ENCODE data around the gene ASTN2. TPM values are rescaled to one million over a fixed set of nuclear protein-coding genes. Genes with fewer than 3 reads are reported as not detected.

Gene ASTN2
- total and polyA plus RNA-seq, 2 experiments from 2014 or later = 5.8 to 7.5 TPM

- H3K4me3 ChIP-seq = no peak overlapping the region
- TF ChIP-seq EZH2 (IDR thresholded peaks at IDR 0.05; ENCODE audit: insufficient read depth, poor library complexity, severe bottlenecking) = no peak
- no peak for TF ChIP-seq EZH2phosphoT487 (IDR thresholded peaks at IDR 0.05; ENCODE audit: insufficient read depth, low read depth)
- H2AFZ ChIP-seq = no peak overlapping the region
- H3K9me2 ChIP-seq (ENCODE audit: insufficient read depth) = no peaks in the 10 kb centered on the region
- H3K27me3 ChIP-seq (replicated peaks; ENCODE audit: insufficient read depth) = no peaks in the 10 kb centered on the region
- H3F3A ChIP-seq (ENCODE audit: insufficient read depth) = peaks cover 57% of the 10 kb centered on the region
- H3K79me2 ChIP-seq (ENCODE audit: insufficient read depth) = peaks cover 90% of the 10 kb centered on the region
- H3K9me3 ChIP-seq (ENCODE audit: low read depth) = no peaks in the 10 kb centered on the region
- H3K36me3 ChIP-seq (ENCODE audit: low read depth) = peaks cover 31% of the 10 kb centered on the region
- H3K27ac ChIP-seq = peak overlapping the region; percentile 59
- in situ Hi-C loops (cut with MboI) = no loop called here
- peaks cover 70% of the 10 kb centered on the region for H3K4me1 ChIP-seq (ENCODE audit: insufficient read depth)
- peak overlapping the region; percentile 54 for H3K4me2 ChIP-seq (ENCODE audit: unreplicated experiment)
- H3K9ac ChIP-seq = 0 out of 2 replicates have a peak overlapping the region, but pooled peaks have one; percentile 5
- H4K20me1 ChIP-seq (ENCODE audit: insufficient read depth) = peaks cover under 1% of the 10 kb centered on the region; the same call in 1 of the 2 replicates
- peak; percentile 82 for DNase-seq
- WGBS, 2 experiments (ENCODE audit: low coverage in 1 of 2, low lambda C conversion rate in 2 of 2, missing lambda C conversion rate in 2 of 2) = 0% methylated on average over 1 of the region's 1 CpG
These were observed 717.5 kb downstream of the ASTN2 start for GRCh38 chr9:116697362-116697761.

DNA sequence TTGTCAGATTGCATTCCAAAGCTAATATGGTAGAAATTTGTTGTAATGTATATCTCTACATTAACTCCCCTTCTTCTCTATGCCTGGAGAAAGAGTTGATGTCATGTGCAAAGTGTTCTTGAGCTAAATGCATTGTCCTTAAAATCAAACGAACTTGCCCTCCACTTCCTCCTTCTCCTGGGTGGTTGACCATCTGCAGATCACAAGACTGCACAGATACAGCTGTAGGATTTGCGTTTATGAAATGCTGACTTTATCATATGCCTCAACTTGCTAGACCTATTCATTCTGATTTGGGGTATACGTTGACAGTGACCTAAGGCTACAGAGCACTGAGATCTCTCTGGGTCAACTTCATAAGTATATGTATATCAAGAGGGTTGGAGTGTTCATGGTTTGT lies 719.4 kb downstream of the ASTN2 start:
- no peaks in the 10 kb centered on the region for H3K9me3 ChIP-seq (ENCODE audit: low read depth)
- H3K36me3 ChIP-seq (ENCODE audit: low read depth) = peaks cover 31% of the 10 kb centered on the region
- H3K9ac ChIP-seq = no peak overlapping the region
- no peak for TF ChIP-seq EZH2phosphoT487 (IDR thresholded peaks at IDR 0.05; ENCODE audit: insufficient read depth, low read depth)
- no peak for TF ChIP-seq EZH2 (IDR thresholded peaks at IDR 0.05; ENCODE audit: insufficient read depth, poor library complexity, severe bottlenecking)
- H4K20me1 ChIP-seq (ENCODE audit: insufficient read depth) = no peaks in the 10 kb centered on the region
- H2AFZ ChIP-seq = no peak overlapping the region
- H3F3A ChIP-seq (ENCODE audit: insufficient read depth) = peaks cover 74% of the 10 kb centered on the region
- H3K27me3 ChIP-seq (replicated peaks; ENCODE audit: insufficient read depth) = no peaks in the 10 kb centered on the region
- in situ Hi-C loops (cut with MboI) = no loop called here
- DNase-seq = no peak
- no peak overlapping the region for H3K27ac ChIP-seq
- H3K79me2 ChIP-seq (ENCODE audit: insufficient read depth) = peaks cover 90% of the 10 kb centered on the region
- no peak overlapping the region for H3K4me2 ChIP-seq (ENCODE audit: unreplicated experiment)
- 58 to 59% methylated on average over 3 of the region's 3 CpGs for WGBS, 2 experiments (ENCODE audit: low coverage in 1 of 2, low lambda C conversion rate in 2 of 2, missing lambda C conversion rate in 2 of 2)
- peaks cover 71% of the 10 kb centered on the region for H3K4me1 ChIP-seq (ENCODE audit: insufficient read depth)
- no peak overlapping the region for H3K4me3 ChIP-seq
- no peaks in the 10 kb centered on the region for H3K9me2 ChIP-seq (ENCODE audit: insufficient read depth)

- DNase-seq = no peak
- H4K20me1 ChIP-seq (ENCODE audit: insufficient read depth) = no peaks in the 10 kb centered on the region
- peaks cover 77% of the 10 kb centered on the region for H3K4me1 ChIP-seq (ENCODE audit: insufficient read depth)
- peaks cover 25% of the 10 kb centered on the region for H3K36me3 ChIP-seq (ENCODE audit: low read depth)
- no peak overlapping the region for H2AFZ ChIP-seq
- H3K27ac ChIP-seq = no peak overlapping the region
- in situ Hi-C loops (cut with MboI) = no loop called here
- no peak overlapping the region for H3K4me3 ChIP-seq
- H3K9ac ChIP-seq = no peak overlapping the region
- H3K9me3 ChIP-seq (ENCODE audit: low read depth) = no peaks in the 10 kb centered on the region
- no peaks in the 10 kb centered on the region for H3K27me3 ChIP-seq (replicated peaks; ENCODE audit: insufficient read depth)
- H3K4me2 ChIP-seq (ENCODE audit: unreplicated experiment) = no peak overlapping the region
- WGBS, 2 experiments (ENCODE audit: low coverage in 1 of 2, low lambda C conversion rate in 2 of 2, missing lambda C conversion rate in 2 of 2) = 98 to 99% methylated on average over 4 of the region's 4 CpGs
- H3K9me2 ChIP-seq (ENCODE audit: insufficient read depth) = no peaks in the 10 kb centered on the region
- TF ChIP-seq EZH2 (IDR thresholded peaks at IDR 0.05; ENCODE audit: insufficient read depth, poor library complexity, severe bottlenecking) (no peak), EZH2phosphoT487 (IDR thresholded peaks at IDR 0.05; ENCODE audit: insufficient read depth, low read depth) (no peak)
- peaks cover 90% of the 10 kb centered on the region for H3K79me2 ChIP-seq (ENCODE audit: insufficient read depth)
- H3F3A ChIP-seq (ENCODE audit: insufficient read depth) = peaks cover 80% of the 10 kb centered on the region
These were observed 720.0 kb downstream of the ASTN2 start for GRCh38 chr9:116694785-116695291.

DNA sequence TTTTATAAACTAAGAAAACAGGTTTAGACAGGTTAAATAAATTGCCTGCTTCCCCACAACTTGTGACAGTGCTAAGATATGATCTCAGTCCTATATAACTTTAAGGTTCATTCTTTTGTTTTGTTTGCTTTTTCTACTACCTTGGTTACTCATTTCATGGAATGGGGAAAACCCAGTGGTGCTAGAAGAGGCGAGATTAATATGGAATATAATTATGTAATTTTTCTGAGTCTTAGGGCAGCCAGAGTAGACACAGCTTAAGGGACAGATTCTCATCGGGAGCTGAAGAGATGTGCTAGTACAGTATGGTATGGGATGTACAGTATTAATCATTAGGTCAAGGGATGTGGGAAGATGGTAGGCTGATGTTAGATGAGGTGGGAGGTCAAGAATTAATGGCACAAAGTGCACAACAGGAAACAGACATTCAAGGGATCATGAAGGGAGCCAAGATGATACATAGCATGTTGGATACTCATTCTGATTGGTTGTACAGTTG lies 721.6 kb downstream of the ASTN2 start:
- peaks cover 92% of the 10 kb centered on the region for H3K4me1 ChIP-seq (ENCODE audit: insufficient read depth)

More for the DNA sequence above, 721.6 kb downstream of the ASTN2 start:
- TF ChIP-seq EZH2 (IDR thresholded peaks at IDR 0.05; ENCODE audit: insufficient read depth, poor library complexity, severe bottlenecking) (no peak), EZH2phosphoT487 (IDR thresholded peaks at IDR 0.05; ENCODE audit: insufficient read depth, low read depth) (no peak)
- peaks cover 10% of the 10 kb centered on the region; the same call in 1 of the 2 replicates for H3K36me3 ChIP-seq (ENCODE audit: low read depth)
- no peaks in the 10 kb centered on the region for H3K9me2 ChIP-seq (ENCODE audit: insufficient read depth)
- WGBS, 2 experiments (ENCODE audit: low coverage in 1 of 2, low lambda C conversion rate in 2 of 2, missing lambda C conversion rate in 2 of 2) = 16 to 18% methylated on average over 2 of the region's 2 CpGs
- no peak overlapping the region for H2AFZ ChIP-seq
- peak overlapping the region; percentile 2; the same call in 1 of the 2 replicates for H3K4me3 ChIP-seq
- peak overlapping the region; percentile 48 for H3K4me2 ChIP-seq (ENCODE audit: unreplicated experiment)
- no peaks in the 10 kb centered on the region for H3K9me3 ChIP-seq (ENCODE audit: low read depth)
- in situ Hi-C loops (cut with MboI) = no loop called here
- H3K27ac ChIP-seq = peak overlapping the region; percentile 88
- H4K20me1 ChIP-seq (ENCODE audit: insufficient read depth) = no peaks in the 10 kb centered on the region
- H3K27me3 ChIP-seq (replicated peaks; ENCODE audit: insufficient read depth) = no peaks in the 10 kb centered on the region
- H3K79me2 ChIP-seq (ENCODE audit: insufficient read depth) = peaks cover 90% of the 10 kb centered on the region
- DNase-seq = peak; percentile 72
- peaks cover 86% of the 10 kb centered on the region for H3F3A ChIP-seq (ENCODE audit: insufficient read depth)
- H3K9ac ChIP-seq = peak overlapping the region; percentile 60

Data from GM23248 (cell line).